Measurements from ENCODE around the gene TNIP3. TPM values are rescaled to one million over a fixed set of nuclear protein-coding genes. Genes with fewer than 3 reads are reported as not detected.
A peak's percentile ranks its signal among the peaks of the same experiment; 100 is the strongest.

Gene TNIP3
- total and polyA plus RNA-seq, 2 of the 4 experiments (the other 2 are of a cell fraction) = 0.10 to 0.18 TPM

GRCh38 chr4:121146530-121146929, 17.6 kb downstream of the TNIP3 start:
- Histone ChIP-seq H4K91ac (ENCODE audit: insufficient read depth, low read depth, low read length) (no peak overlapping the region), H4K20me1 (ENCODE audit: insufficient read depth, low read length) (no peaks in the 10 kb centered on the region), H3K79me1 (ENCODE audit: low read depth in 1 of 2, low read length in 2 of 2) (no peaks in the 10 kb centered on the region), H2BK120ac (ENCODE audit: low read depth, low read length) (no peak overlapping the region), H2BK15ac (ENCODE audit: low read depth, low read length) (no peak overlapping the region), H3K56ac (ENCODE audit: extremely low read depth, insufficient read depth, low read length) (no peak overlapping the region), H3K18ac (ENCODE audit: low read depth, low read length) (no peak overlapping the region), H3K9ac (ENCODE audit: low read depth, low read length) (no peak overlapping the region), H2AFZ (replicated peaks; ENCODE audit: low read length, poor library complexity) (no peak overlapping the region), H2BK5ac (ENCODE audit: low read depth, low read length, poor library complexity, severe bottlenecking) (no peak overlapping the region), H3K4ac (ENCODE audit: low read depth, low read length) (no peak overlapping the region), H2BK20ac (ENCODE audit: low read depth, low read length) (no peak overlapping the region), H3K27me3 (ENCODE audit: control insufficient read depth, insufficient read depth, low read length) (no peaks in the 10 kb centered on the region), H3K27ac (ENCODE audit: insufficient read depth, low read length) (no peak overlapping the region), H3K23ac (ENCODE audit: low read depth, low read length) (no peak overlapping the region), H2AK5ac (ENCODE audit: low read depth, low read length) (no peak overlapping the region), H3K36me3 (ENCODE audit: control insufficient read depth, insufficient read depth, low read length) (no peaks in the 10 kb centered on the region), H3K9me3 (ENCODE audit: control insufficient read depth, insufficient read depth, low read length) (no peaks in the 10 kb centered on the region), H3K4me3 (ENCODE audit: insufficient read depth, low read depth, low read length) (no peak overlapping the region), H4K8ac (ENCODE audit: low read depth in 2 of 2, low read length in 2 of 2) (no peak overlapping the region), H3K9me1 (ENCODE audit: insufficient read depth, low read length) (no peaks in the 10 kb centered on the region), H3K4me2 (ENCODE audit: low read depth, low read length) (no peak overlapping the region), H4K5ac (ENCODE audit: low read depth, low read length) (no peak overlapping the region), H2AK9ac (replicated peaks; ENCODE audit: low read depth, low read length, poor library complexity) (no peak overlapping the region), H3K4me1 (ENCODE audit: control insufficient read depth, insufficient read depth, low read length) (no peaks in the 10 kb centered on the region), H3K14ac (replicated peaks; ENCODE audit: low read depth, low read length) (no peak overlapping the region)
- intact Hi-C loops (cut with micrococcal nuclease) (no loop called here), in situ Hi-C loops (cut with MboI; ENCODE audit: low sequenced_read_pairs) (no loop called here), dilution Hi-C loops (cut with HindIII; ENCODE audit: low sequenced_read_pairs, unreplicated experiment) (no loop called here)
- POLR2A ChIA-PET (ENCODE audit: unreplicated experiment) = no interaction called here
- BruUV-seq (replicated peaks) = no TSS peak
- CTCF ChIA-PET = interaction anchor here (1.0 kb wide), 1 partner anchor 73 kb away, joined by 4 read pairs; no protein-coding TSS in a partner anchor
- ATAC-seq (ENCODE audit: low read depth) = no peak
- TF ChIP-seq FOS (IDR thresholded peaks at IDR 0.05; ENCODE audit: low read depth, low read length) (no peak), RFX5 (IDR thresholded peaks at IDR 0.05; ENCODE audit: low read depth, low read length) (no peak), MAFK (IDR thresholded peaks at IDR 0.05; ENCODE audit: low read depth, low read length) (no peak), MAZ (IDR thresholded peaks at IDR 0.05; ENCODE audit: borderline replicate concordance, low read depth, low read length) (no peak), CEBPB (IDR thresholded peaks at IDR 0.05; ENCODE audit: low read depth, low read length) (no peak), MXI1 (IDR thresholded peaks at IDR 0.05; ENCODE audit: borderline replicate concordance, low read depth, low read length) (no peak), BHLHE40 (IDR thresholded peaks at IDR 0.05; ENCODE audit: low read depth, low read length) (no peak)
- no CpG with 5 or more reads among the region's 1 CpG for WGBS, 2 experiments (ENCODE audit: extremely low coverage in 2 of 2, insufficient read length in 1 of 2)
- peak; percentile 50 for DNase-seq
